Uterine smooth muscle cell (primary cell): Measurements from ENCODE around the gene DENND2A. TPM values are rescaled to one million over a fixed set of nuclear protein-coding genes. Genes with fewer than 3 reads are reported as not detected.

ENCODE experiments used
- total RNA-seq: library from RNA; depleted of rRNA; stranded (reverse); fragments of >200 nt; gene quantifications from 2 replicates; pipeline ENCODE4 v1.2.3, GENCODE V29; 2014

DENND2A gene
- 14.9 and 22.5 TPM in 2 replicates for total RNA-seq

GRCh38 chr7:140640727-140641523 lies at the start of gene DENND2A:
Gene DENND2A (minus strand): TSS chr7:140640813. CDS start chr7:140602397, 38,416 bp downstream.

GRCh38 chr7:140672382-140673062 lies 31.9 kb upstream of the DENND2A start, which contains the start of gene ADCK2:
Gene ADCK2 (plus strand): TSS chr7:140672945. CDS start chr7:140673331, 386 bp downstream.

GRCh38 chr7:140479062-140479738 lies 161.4 kb downstream of the DENND2A start, which contains the start of gene MKRN1:
Gene MKRN1 (minus strand): TSS chr7:140479505. CDS start chr7:140479344, 161 bp downstream.

Other genes with a start within 250 kb of the DENND2A start
- 67.3 and 71.7 TPM in 2 replicates for gene SLC37A3, start 242.3 kb downstream of the DENND2A start, total RNA-seq
- not detected in 2 replicates for gene RAB19, start 236.8 kb downstream of the DENND2A start, total RNA-seq
- 73.8 and 78.9 TPM in 2 replicates for gene MKRN1, start 161.3 kb downstream of the DENND2A start, total RNA-seq
- gene ADCK2, start 32.1 kb upstream of the DENND2A start, total RNA-seq = 19.8 and 25.5 TPM in 2 replicates
- gene NDUFB2, start 55.9 kb upstream of the DENND2A start, total RNA-seq = 179 and 188 TPM in 2 replicates